Thyroid gland (tissue), 4 donors: ENCODE results near the gene TDP2.

Experiments
- CTCF ChIP-seq, 6 experiments: fragments of 200-600 bp in 3 of 6; fragments of 450-650 bp in 3 of 6; sonication (generic) in 3 of 6; IDR thresholded peaks; one replicate each; pipeline ENCODE4 v1.5.1; 2016 to 2019; ENCODE audit warnings: antibody characterized with exemption in 6 of 6, mild to moderate bottlenecking in 2 of 6, inconsistent platforms in 1 of 6, moderate library complexity in 1 of 6
- POLR2A ChIP-seq, 2 donors: fragments of 450-650 bp; IDR thresholded peaks; one replicate each; pipeline ENCODE4 v1.6.1; 2017; ENCODE audit warnings: antibody characterized with exemption in 2 of 2, mild to moderate bottlenecking in 2 of 2, moderate library complexity in 1 of 2

- TF ChIP-seq CTCF (IDR thresholded peaks at IDR 0.05) (no peak), POLR2A (IDR thresholded peaks at IDR 0.05) (no peak)
Observed at GRCh38 chr6:24631671-24632070, 35.0 kb downstream of the TDP2 start.
